Measurements from ENCODE around the gene PRRG2.

The PRRG2 gene

DNA sequence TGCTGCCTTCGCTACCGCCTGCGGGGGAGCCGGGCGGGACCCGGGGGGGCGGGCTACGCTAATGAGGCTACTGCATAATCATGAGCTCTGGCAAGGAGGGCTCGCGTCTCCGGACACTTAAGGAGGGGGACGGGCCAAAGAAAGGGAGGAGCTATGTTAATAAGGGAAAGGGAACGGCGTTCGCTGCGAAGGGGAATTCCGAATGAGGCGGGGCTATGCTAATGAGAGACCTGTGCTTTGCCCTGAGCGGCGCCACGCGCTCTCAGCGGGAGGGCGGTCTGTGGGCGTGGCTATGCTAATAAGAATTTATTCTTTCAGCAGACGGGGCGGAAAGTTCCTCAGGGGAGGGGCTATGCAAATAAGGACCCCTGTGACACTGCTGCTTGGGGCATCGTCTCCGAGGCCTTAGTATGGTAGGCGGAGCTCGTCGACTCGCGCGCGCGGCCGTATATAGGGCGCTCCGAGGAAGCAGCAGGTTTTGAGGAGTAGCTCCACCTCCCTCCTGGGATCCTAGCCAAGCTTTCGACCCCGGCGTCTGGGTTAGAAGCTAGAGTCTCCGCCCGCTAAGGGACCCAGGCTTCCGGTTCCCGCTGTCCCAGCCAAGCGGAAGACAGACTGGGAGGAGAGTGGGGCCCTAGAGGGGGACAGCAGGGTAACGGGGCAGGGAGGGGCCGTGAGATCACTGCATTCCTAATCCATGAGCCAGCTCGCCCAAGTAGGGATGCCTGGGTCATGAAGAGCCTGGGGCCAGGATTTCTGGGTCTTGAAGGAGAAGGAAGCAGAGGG lies 59.2 kb downstream of the PRRG2 start, which contains the start of gene RRAS:
Gene RRAS (minus strand): TSS at position 31 of the 786 bp plus-strand sequence. CDS start 45 bp downstream, outside the sequence.
- peak; percentile 100 for DNase-seq (ENCODE audit: low spot score)
